Neural cell (in vitro differentiated cells): ENCODE measurements around the gene ATF1. TPM values are rescaled to one million over a fixed set of nuclear protein-coding genes. Genes with fewer than 3 reads are reported as not detected.
A peak's percentile ranks its signal among the peaks of the same experiment; 100 is the strongest.

Source experiments
- H2AFZ ChIP-seq: fragments of 200-600, 300-800 bp; sonication (generic), shearing (Covaris generic); 2 replicates; pipeline ENCODE4 v1.6.0; 2014; ENCODE audit warnings: low read depth, mild to moderate bottlenecking, antibody characterized with exemption, low read length, moderate library complexity
- H3F3A ChIP-seq: fragments of 200-600 bp; shearing (Covaris generic); 2 replicates; pipeline ENCODE4 v1.6.1; 2016; ENCODE audit warnings: mild to moderate bottlenecking, moderate library complexity, mixed read lengths, antibody characterized with exemption, low read length; ENCODE audit not compliant: insufficient read depth, poor library complexity, severe bottlenecking
- H3K27ac ChIP-seq: fragments of 200-600, 300-800 bp; sonication (generic), shearing (Covaris generic); 2 replicates; pipeline ENCODE4 v1.5.1; 2014; ENCODE audit warnings: mild to moderate bottlenecking, low read length, moderate library complexity
- H3K27me3 ChIP-seq: fragments of 300-800, 200-600 bp; sonication (generic), shearing (Covaris generic); 2 replicates; pipeline ENCODE4 v1.6.0; 2014; ENCODE audit warnings: mild to moderate bottlenecking, low read depth, low read length, moderate library complexity; ENCODE audit not compliant: insufficient read depth
- H3K36me3 ChIP-seq: fragments of 300-800, 200-600 bp; sonication (generic), shearing (Covaris generic); 2 replicates; pipeline ENCODE4 v1.5.1; 2014; ENCODE audit warnings: mild to moderate bottlenecking, antibody characterized with exemption, low read length, moderate library complexity; ENCODE audit not compliant: insufficient read depth
- H3K4me2 ChIP-seq: fragments of 300-800, 200-600 bp; sonication (generic), shearing (Covaris generic); 2 replicates; pipeline ENCODE4 v1.6.0; 2014; ENCODE audit warnings: mild to moderate bottlenecking, low read length
- H3K4me3 ChIP-seq: fragments of 300-800, 200-600 bp; sonication (generic), shearing (Covaris generic); 2 replicates; pipeline ENCODE4 v1.5.1; 2014; ENCODE audit warnings: mild to moderate bottlenecking, low read length, moderate library complexity
- H3K79me2 ChIP-seq: fragments of 200-600 bp; shearing (Covaris generic); replicated peaks from 2 replicates; pipeline ENCODE4 v1.6.0; 2014; ENCODE audit warnings: mild to moderate bottlenecking, low read length, moderate library complexity; ENCODE audit not compliant: insufficient read depth
- H3K9ac ChIP-seq: fragments of 300-800, 200-600 bp; sonication (generic), shearing (Covaris generic); 2 replicates; pipeline ENCODE4 v1.6.1; 2016; ENCODE audit warnings: mild to moderate bottlenecking, low read length, mixed read lengths
- H3K9me2 ChIP-seq: fragments of 200-600 bp; shearing (Covaris generic); 2 replicates; pipeline ENCODE4 v1.6.1; 2016; ENCODE audit warnings: mild to moderate bottlenecking, low read length, mixed read lengths; ENCODE audit not compliant: insufficient read depth
- H3K9me3 ChIP-seq: fragments of 200-600, 300-800 bp; sonication (generic), shearing (Covaris generic); 2 replicates; pipeline ENCODE4 v1.6.1; 2016; ENCODE audit warnings: mild to moderate bottlenecking, mixed run types, low read length, moderate library complexity, mixed read lengths
- H4K20me1 ChIP-seq: fragments of 200-600 bp; shearing (Covaris generic); 2 replicates; pipeline ENCODE4 v1.6.1; 2016; ENCODE audit warnings: mild to moderate bottlenecking, mixed run types; ENCODE audit not compliant: insufficient read depth
- EP300 ChIP-seq: fragments of 450-650 bp; conservative IDR thresholded peaks from 2 replicates; pipeline ENCODE4 v1.6.1; 2014; ENCODE audit warnings: antibody characterized with exemption, mild to moderate bottlenecking, moderate library complexity; ENCODE audit not compliant: poor library complexity, severe bottlenecking
- EZH2 ChIP-seq: fragments of 200-600, 300-800 bp; shearing (Covaris generic), sonication (generic); IDR thresholded peaks from 2 replicates; pipeline ENCODE4 v1.6.1; 2014; ENCODE audit warnings: antibody characterized with exemption, low read length, borderline replicate concordance, mild to moderate bottlenecking; ENCODE audit not compliant: insufficient read depth, poor library complexity, severe bottlenecking
- MXI1 ChIP-seq: fragments of 450-650 bp; conservative IDR thresholded peaks from 2 replicates; pipeline ENCODE4 v1.6.1; 2014; ENCODE audit warnings: antibody characterized with exemption, mild to moderate bottlenecking; ENCODE audit not compliant: poor library complexity, severe bottlenecking
- POLR2AphosphoS5 ChIP-seq: IDR thresholded peaks from 2 replicates; pipeline ENCODE4 v1.6.1; 2012
- RAD21 ChIP-seq: fragments of 450-650 bp; conservative IDR thresholded peaks from 2 replicates; pipeline ENCODE4 v1.6.1; 2014; ENCODE audit warnings: antibody characterized with exemption, mild to moderate bottlenecking, moderate library complexity
- REST ChIP-seq: IDR thresholded peaks from 2 replicates; pipeline ENCODE4 v1.6.1; 2012; ENCODE audit warnings: borderline replicate concordance
- SMC3 ChIP-seq: fragments of 450-650 bp; conservative IDR thresholded peaks from 2 replicates; pipeline ENCODE4 v1.6.1; 2014; ENCODE audit warnings: antibody characterized with exemption, mild to moderate bottlenecking, moderate library complexity; ENCODE audit not compliant: poor library complexity
- TAF1 ChIP-seq: IDR thresholded peaks from 2 replicates; pipeline ENCODE4 v1.6.1; 2012; ENCODE audit warnings: low read depth
- polyA plus RNA-seq: library from polyadenylated mRNA; depleted of rRNA; stranded (reverse); fragments of >200 nt; gene quantifications from 2 replicates; pipeline ENCODE4 v1.2.3, GENCODE V29; 2014
- TF ChIP-seq, protein P1 (sequence below): fragments of 450-650 bp; IDR thresholded peaks from 2 replicates; pipeline ENCODE4 v1.5.1; 2014; ENCODE audit warnings: antibody characterized with exemption, mild to moderate bottlenecking, moderate library complexity; ENCODE audit not compliant: poor library complexity, severe bottlenecking

ATF1 gene
- polyA plus RNA-seq, 1 donor from 2014 or later = 11.3 TPM

GRCh38 chr12:50753232-50753769 lies 10.6 kb upstream of the ATF1 start:
- Histone ChIP-seq H3F3A (no peaks in the 10 kb centered on the region), H3K4me3 (no peak overlapping the region), H3K27me3 (no peaks in the 10 kb centered on the region), H3K79me2 (no peaks in the 10 kb centered on the region), H4K20me1 (no peaks in the 10 kb centered on the region), H3K9ac (no peak overlapping the region), H3K27ac (no peak overlapping the region), H2AFZ (no peak overlapping the region), H3K9me3 (no peaks in the 10 kb centered on the region), H3K36me3 (no peaks in the 10 kb centered on the region), H3K4me2 (no peak overlapping the region), H3K9me2 (no peaks in the 10 kb centered on the region)
- TF ChIP-seq EP300 (no peak), SMC3 (no peak), EZH2 (no peak), RAD21 (no peak), POLR2AphosphoS5 (no peak), MXI1 (no peak), TAF1 (no peak), REST (no peak)
- TF ChIP-seq, protein P1, sequence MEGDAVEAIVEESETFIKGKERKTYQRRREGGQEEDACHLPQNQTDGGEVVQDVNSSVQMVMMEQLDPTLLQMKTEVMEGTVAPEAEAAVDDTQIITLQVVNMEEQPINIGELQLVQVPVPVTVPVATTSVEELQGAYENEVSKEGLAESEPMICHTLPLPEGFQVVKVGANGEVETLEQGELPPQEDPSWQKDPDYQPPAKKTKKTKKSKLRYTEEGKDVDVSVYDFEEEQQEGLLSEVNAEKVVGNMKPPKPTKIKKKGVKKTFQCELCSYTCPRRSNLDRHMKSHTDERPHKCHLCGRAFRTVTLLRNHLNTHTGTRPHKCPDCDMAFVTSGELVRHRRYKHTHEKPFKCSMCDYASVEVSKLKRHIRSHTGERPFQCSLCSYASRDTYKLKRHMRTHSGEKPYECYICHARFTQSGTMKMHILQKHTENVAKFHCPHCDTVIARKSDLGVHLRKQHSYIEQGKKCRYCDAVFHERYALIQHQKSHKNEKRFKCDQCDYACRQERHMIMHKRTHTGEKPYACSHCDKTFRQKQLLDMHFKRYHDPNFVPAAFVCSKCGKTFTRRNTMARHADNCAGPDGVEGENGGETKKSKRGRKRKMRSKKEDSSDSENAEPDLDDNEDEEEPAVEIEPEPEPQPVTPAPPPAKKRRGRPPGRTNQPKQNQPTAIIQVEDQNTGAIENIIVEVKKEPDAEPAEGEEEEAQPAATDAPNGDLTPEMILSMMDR = no peak

- peak overlapping the region; percentile 97 for H3K9ac ChIP-seq
- TF ChIP-seq MXI1 (peak; percentile 59), EZH2 (no peak), REST (peak; percentile 87), TAF1 (no peak), POLR2AphosphoS5 (peak; percentile 61), EP300 (peak; percentile 30)
- TF ChIP-seq, protein P1 = no peak
- no peaks in the 10 kb centered on the region for H3K9me3 ChIP-seq
- H3K4me2 ChIP-seq = peak overlapping the region; percentile 13
- no peaks in the 10 kb centered on the region for H3K27me3 ChIP-seq
- peak overlapping the region; percentile 99 for H3K27ac ChIP-seq
- H2AFZ ChIP-seq = peak overlapping the region; percentile 85
- H3F3A ChIP-seq = no peaks in the 10 kb centered on the region
- no peaks in the 10 kb centered on the region for H3K9me2 ChIP-seq
- H3K36me3 ChIP-seq = no peaks in the 10 kb centered on the region
- H3K4me3 ChIP-seq = peak overlapping the region; percentile 98
- H4K20me1 ChIP-seq = no peaks in the 10 kb centered on the region
- H3K79me2 ChIP-seq = peaks cover 23% of the 10 kb centered on the region
Observed at GRCh38 chr12:50764286-50765094, 589 bp downstream of the ATF1 start.
